ENCODE data around the gene CYP8B1.

DNA sequence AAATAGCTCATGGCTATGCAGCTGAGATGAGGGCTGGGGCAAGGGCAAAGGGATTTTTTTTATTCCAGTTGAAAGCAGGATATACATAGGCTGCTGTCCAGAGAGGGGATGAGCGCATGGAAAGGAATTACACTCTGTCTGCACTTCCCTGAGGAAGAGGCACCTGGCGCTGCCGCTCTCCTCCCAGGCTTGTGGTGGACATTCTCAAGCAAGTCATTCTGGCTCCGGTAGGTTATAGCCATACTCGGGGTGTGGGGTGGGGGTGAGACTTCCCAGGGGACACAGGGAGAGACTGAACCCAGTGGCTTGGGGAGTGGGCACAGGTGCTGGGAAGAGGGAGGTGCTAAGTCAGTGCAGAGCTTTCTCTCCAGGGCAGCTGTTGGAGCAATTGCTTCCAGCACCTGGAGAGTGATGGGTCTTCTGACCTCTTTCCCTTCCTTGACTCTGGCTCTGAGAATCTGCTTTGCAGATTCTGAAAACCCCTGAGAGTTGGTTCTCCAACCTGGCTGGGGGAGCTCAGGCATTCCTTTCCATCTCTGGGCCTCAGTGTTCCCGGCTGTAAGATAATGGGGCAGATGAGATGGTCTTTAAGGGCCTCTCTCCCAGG lies 24.3 kb downstream of the CYP8B1 start:
- TF ChIP-seq CTCF (IDR thresholded peaks at IDR 0.05; ENCODE audit: low read length) (no peak), EZH2 (IDR thresholded peaks at IDR 0.05; ENCODE audit: borderline replicate concordance, low read length) (no peak)

Measured in OCI-LY1 (cell line).